ENCODE results near the gene UBAP1.

The UBAP1 gene

DNA sequence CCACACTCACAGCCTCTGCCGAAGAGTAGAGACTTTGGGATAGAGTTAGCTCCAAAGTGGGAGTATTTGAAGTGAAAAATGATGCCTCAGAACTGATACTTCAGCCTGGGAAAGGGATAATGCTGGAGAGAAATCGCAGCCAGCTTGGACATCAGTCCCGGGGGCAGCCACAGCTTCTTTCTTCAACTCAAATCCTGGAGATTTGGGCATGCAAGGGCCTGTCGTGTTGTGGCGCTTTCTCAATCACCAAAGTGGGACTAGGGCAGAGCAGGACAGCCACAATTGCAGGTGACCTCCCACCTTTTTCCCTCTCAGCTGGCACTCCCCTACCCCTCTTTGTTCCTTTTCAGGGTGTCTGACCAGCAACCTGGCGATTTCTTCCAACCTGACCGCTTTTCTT, 70.4 kb downstream of the UBAP1 start:
- TF ChIP-seq, protein P1, sequence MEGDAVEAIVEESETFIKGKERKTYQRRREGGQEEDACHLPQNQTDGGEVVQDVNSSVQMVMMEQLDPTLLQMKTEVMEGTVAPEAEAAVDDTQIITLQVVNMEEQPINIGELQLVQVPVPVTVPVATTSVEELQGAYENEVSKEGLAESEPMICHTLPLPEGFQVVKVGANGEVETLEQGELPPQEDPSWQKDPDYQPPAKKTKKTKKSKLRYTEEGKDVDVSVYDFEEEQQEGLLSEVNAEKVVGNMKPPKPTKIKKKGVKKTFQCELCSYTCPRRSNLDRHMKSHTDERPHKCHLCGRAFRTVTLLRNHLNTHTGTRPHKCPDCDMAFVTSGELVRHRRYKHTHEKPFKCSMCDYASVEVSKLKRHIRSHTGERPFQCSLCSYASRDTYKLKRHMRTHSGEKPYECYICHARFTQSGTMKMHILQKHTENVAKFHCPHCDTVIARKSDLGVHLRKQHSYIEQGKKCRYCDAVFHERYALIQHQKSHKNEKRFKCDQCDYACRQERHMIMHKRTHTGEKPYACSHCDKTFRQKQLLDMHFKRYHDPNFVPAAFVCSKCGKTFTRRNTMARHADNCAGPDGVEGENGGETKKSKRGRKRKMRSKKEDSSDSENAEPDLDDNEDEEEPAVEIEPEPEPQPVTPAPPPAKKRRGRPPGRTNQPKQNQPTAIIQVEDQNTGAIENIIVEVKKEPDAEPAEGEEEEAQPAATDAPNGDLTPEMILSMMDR (IDR thresholded peaks at IDR 0.05), result no peak
- Histone ChIP-seq H3K4me1 (peaks cover 0 to 62% (median 35%) of the 10 kb centered on the region in 4 donors), H3K27me3 (no peaks in the 10 kb centered on the region), H3K27ac (no peak overlapping the region), H3K9me3 (no peaks in the 10 kb centered on the region), H3K36me3 (peaks cover 28 to 47% (median 39%) of the 10 kb centered on the region in 3 donors), H3K4me3 (no peak overlapping the region)
- intact Hi-C loops (cut with DNase I; ENCODE audit: low total_unique reads), result no loop called here
- DNase-seq, result no peak

DNA sequence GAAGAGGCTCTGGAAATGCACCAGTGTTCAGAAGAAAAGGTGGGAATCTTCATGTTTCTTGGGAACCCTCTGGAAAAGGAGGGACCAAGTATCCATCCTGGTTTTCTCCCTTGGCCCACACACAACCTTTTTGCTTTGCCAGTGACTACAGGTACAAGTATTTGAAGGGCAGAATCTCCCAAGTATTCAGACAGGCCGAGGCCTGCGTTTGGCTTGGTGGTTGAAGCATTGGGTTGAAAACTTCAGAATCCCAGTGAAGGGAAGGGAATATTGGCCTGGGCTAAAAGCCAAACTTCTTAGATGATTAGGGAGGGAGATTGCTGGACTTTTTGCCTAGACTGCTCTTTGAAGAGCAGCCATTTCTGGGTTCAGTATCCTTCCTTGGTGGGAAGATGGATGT, 71.9 kb downstream of the UBAP1 start:
- Histone ChIP-seq H3K4me1 (peaks cover 0 to 75% (median 45%) of the 10 kb centered on the region in 4 donors), H3K9me3 (no peaks in the 10 kb centered on the region), H3K36me3 (peaks cover 28 to 47% (median 39%) of the 10 kb centered on the region in 3 donors), H3K27ac (no peak overlapping the region), H3K4me3 (no peak overlapping the region), H3K27me3 (no peaks in the 10 kb centered on the region)
- TF ChIP-seq, protein P1 (IDR thresholded peaks at IDR 0.05), result no peak
- DNase-seq, result no peak
- intact Hi-C loops (cut with DNase I; ENCODE audit: low total_unique reads), result no loop called here

DNA sequence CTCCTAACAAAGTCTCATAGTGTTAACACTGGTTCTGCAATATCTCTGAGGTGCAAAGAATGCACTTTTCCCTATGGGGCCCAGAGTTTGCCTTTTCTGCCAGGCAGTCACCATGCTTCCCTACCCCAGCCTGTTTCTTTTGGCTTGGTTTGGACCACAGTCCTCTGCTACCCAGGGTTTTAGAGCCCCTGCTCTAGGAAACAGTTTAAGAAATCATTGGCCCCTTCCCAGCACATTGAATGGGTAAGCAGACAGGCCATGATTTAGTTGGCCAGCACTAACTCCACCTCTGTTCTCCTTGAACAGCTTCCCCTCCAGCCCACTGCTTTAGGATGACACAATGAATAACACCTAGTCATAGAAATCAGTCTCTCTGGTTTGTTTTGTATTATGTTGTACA, 73.2 kb downstream of the UBAP1 start:
- H3K36me3 ChIP-seq, result peaks cover 28 to 48% (median 39%) of the 10 kb centered on the region in 3 donors
- intact Hi-C loops (cut with DNase I; ENCODE audit: low total_unique reads), result no loop called here

DNA sequence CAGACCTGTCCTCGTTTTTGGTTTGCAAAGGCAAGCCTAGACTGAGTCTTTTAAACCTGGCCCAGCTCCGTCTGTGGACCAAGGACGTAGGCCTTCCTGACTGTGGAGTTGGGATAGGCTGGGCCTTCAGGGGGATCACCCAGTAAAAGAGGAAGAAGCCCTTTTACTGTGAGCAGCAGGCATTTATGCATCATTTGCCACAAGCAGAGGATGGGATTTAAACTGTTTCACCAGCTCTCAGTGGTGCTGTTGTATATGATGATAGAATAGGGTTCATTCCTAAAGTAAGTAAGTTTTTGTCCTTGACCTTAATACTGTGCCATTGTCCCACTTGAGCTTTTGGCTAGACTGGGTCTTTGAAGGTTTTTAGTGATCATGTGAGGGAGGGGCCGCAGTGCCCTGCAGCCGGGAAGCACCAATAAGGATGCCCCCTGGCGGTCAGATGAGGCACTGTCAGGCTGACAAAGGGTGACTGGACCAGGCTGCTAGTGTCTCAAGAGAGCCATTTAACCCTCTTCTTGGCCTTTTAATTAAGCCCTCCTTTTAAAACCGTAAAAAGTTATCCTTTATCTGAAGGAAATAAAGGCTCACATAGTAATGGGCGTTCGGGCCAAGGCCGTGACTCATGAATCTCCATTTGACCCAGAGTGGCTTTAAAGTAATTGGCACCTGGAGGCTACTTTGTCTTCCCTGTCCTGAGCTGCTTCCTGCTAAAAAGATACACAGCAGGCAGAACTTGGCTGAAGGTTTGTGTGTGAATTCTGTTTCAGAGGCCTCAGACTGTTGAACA, 74.0 kb downstream of the UBAP1 start:
- peaks cover 28 to 41% (median 38%) of the 10 kb centered on the region in 3 donors for H3K36me3 ChIP-seq

More for the DNA sequence above, 73.2 kb downstream of the UBAP1 start:
- TF ChIP-seq, protein P1 (IDR thresholded peaks at IDR 0.05), result no peak
- Histone ChIP-seq H3K4me3 (no peak overlapping the region), H3K4me1 (peaks cover 0 to 64% (median 41%) of the 10 kb centered on the region in 4 donors), H3K27me3 (no peaks in the 10 kb centered on the region), H3K9me3 (no peaks in the 10 kb centered on the region), H3K27ac (peak overlapping the region; percentile 52 to 56)
- no peak for DNase-seq

DNA sequence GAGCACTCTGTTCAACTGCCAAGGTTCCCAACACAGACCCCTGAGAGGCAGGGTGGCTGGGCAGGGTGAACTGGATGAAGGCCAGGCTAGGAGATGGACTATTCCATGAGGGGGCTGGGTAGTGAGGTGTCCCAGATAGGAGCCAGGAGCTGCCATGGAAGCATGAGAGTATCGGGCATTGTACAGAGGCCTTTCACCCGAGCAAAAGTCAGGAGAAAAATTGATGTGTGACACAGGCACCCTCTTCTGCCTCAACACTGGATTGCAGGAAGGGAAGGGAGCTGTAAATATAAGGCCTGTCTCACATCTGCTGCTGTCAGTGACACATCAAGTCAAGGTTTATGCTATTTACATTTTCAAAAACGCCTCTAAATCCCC, 74.6 kb downstream of the UBAP1 start:
- Histone ChIP-seq H3K9me3 (no peaks in the 10 kb centered on the region), H3K27me3 (no peaks in the 10 kb centered on the region), H3K36me3 (peaks cover 22 to 35% (median 32%) of the 10 kb centered on the region in 3 donors), H3K4me1 (peaks cover 0 to 54% (median 39%) of the 10 kb centered on the region in 4 donors), H3K27ac (peak overlapping the region; percentile 52 to 56), H3K4me3 (no peak overlapping the region)
- no peak for DNase-seq
- intact Hi-C loops (cut with DNase I; ENCODE audit: low total_unique reads), result no loop called here
- TF ChIP-seq, protein P1 (IDR thresholded peaks at IDR 0.05), result no peak

More for the DNA sequence above, 74.0 kb downstream of the UBAP1 start:
- no peaks in the 10 kb centered on the region for H3K9me3 ChIP-seq
- intact Hi-C loops (cut with DNase I; ENCODE audit: low total_unique reads), result no loop called here
- peak overlapping the region; percentile 52 to 56 for H3K27ac ChIP-seq
- TF ChIP-seq, protein P1 (IDR thresholded peaks at IDR 0.05), result peak; percentile 78 to 91
- peaks cover 0 to 59% (median 41%) of the 10 kb centered on the region in 4 donors for H3K4me1 ChIP-seq
- no peak overlapping the region for H3K4me3 ChIP-seq
- peak; percentile 71 to 78 for DNase-seq
- no peaks in the 10 kb centered on the region for H3K27me3 ChIP-seq

All from tibial artery (tissue), 4 donors.